Measurements from ENCODE around the gene AVEN. TPM values are rescaled to one million over a fixed set of nuclear protein-coding genes. Genes with fewer than 3 reads are reported as not detected.

The AVEN gene
- total and polyA plus RNA-seq, 2 of the 13 experiments (the other 11 are each of a cell fraction or from before 2014, with no cell fraction given), result 4.4 to 17.5 TPM

- no peaks in the 10 kb centered on the region for H3K4me1 ChIP-seq (ENCODE audit: insufficient read depth, low read length)
- H3K36me3 ChIP-seq (replicated peaks in 1 of 2; ENCODE audit: control insufficient read depth in 1 of 2, insufficient read depth in 2 of 2, low read length in 2 of 2), result no peaks in the 10 kb centered on the region
- FAIRE-seq (no peak), DNase-seq (ENCODE audit: low spot score) (no peak), ATAC-seq (no peak)
- in situ Hi-C loops (cut with HindIII; ENCODE audit: extremely low pct_ligation_motif_present, low pct_unique_long_range_greater_than_20kb), result no loop called here
- POLR2A ChIA-PET, result no interaction called here
- H2AFZ ChIP-seq (ENCODE audit: low read length), result no peak overlapping the region
- intact Hi-C loops (cut with micrococcal nuclease; ENCODE audit: unreplicated experiment), result no loop called here
- CTCF ChIA-PET (ENCODE audit: low intra/inter-chr PET ratio, low total read pairs), result no interaction called here
- no peaks in the 10 kb centered on the region for H3K9me3 ChIP-seq (ENCODE audit: low read length)
- no peak overlapping the region for H3K9ac ChIP-seq (ENCODE audit: insufficient read depth, low read depth, low read length)
- no peak overlapping the region for H3K4me2 ChIP-seq (ENCODE audit: low read depth, low read length)
- no peak overlapping the region for H3K4me3 ChIP-seq (replicated peaks in 1 of 3; ENCODE audit: insufficient read depth in 1 of 3, low read depth in 2 of 3, low read length in 3 of 3)
- no peaks in the 10 kb centered on the region for H3K27me3 ChIP-seq (ENCODE audit: control insufficient read depth in 1 of 2, insufficient read depth in 2 of 2, low read length in 2 of 2)
- H3K27ac ChIP-seq (ENCODE audit: extremely low read length, insufficient read depth, low read length), result no peak overlapping the region
- TF ChIP-seq MAX (IDR thresholded peaks at IDR 0.05), result no peak
- no peak for TF ChIP-seq ZNF674 (CRISPR knock-in tag; IDR thresholded peaks at IDR 0.05; ENCODE audit: low read depth)
- no peak for TF ChIP-seq NFAT5 (CRISPR knock-in tag; IDR thresholded peaks at IDR 0.05)
- no peak for TF ChIP-seq TBP (CRISPR knock-in tag; IDR thresholded peaks at IDR 0.05)
- no peak for TF ChIP-seq ZNF644 (CRISPR knock-in tag; IDR thresholded peaks at IDR 0.05; ENCODE audit: low read depth)
- no peak for TF ChIP-seq TARDBP (CRISPR knock-in tag; IDR thresholded peaks at IDR 0.05)
- TF ChIP-seq ETV5 (CRISPR knock-in tag; IDR thresholded peaks at IDR 0.05; ENCODE audit: borderline replicate concordance), result no peak
- TF ChIP-seq HOXA7 (CRISPR knock-in tag; IDR thresholded peaks at IDR 0.05), result no peak
- TF ChIP-seq ZBTB33 (CRISPR knock-in tag; IDR thresholded peaks at IDR 0.05), result no peak
- no peaks in the 10 kb centered on the region for H3K79me2 ChIP-seq (ENCODE audit: insufficient read depth, low read length)
- WGBS (ENCODE audit: low lambda C conversion rate), result 100% methylated on average over 2 of the region's 2 CpGs
- H4K20me1 ChIP-seq (ENCODE audit: insufficient read depth, low read length), result no peaks in the 10 kb centered on the region
- BruUV-seq (replicated peaks), result no TSS peak
These were observed 24.4 kb downstream of the AVEN start for GRCh38 chr15:34014556-34014955.

Data from HepG2 (cell line).